Vagina (tissue), 2 donors: ENCODE measurements around the gene ZDHHC16.

Experiments used
- CTCF ChIP-seq, 3 experiments: fragments of 450-650 bp in 2 of 3; fragments of 200-600 bp in 1 of 3; sonication (generic) in 1 of 3; IDR thresholded peaks; one replicate each; pipeline ENCODE4 v1.5.1; 2017 to 2019; ENCODE audit warnings: antibody characterized with exemption in 3 of 3, mild to moderate bottlenecking in 2 of 3, moderate library complexity in 2 of 3
- POLR2AphosphoS5 ChIP-seq, 2 donors: sonication (generic); formaldehyde crosslinking; IDR thresholded peaks; one replicate each; pipeline ENCODE4 v1.9.0; 2017; ENCODE audit warnings: antibody characterized with exemption in 2 of 2, mild to moderate bottlenecking in 2 of 2, low read depth in 1 of 2; ENCODE audit not compliant: insufficient read depth in 1 of 2

DNA sequence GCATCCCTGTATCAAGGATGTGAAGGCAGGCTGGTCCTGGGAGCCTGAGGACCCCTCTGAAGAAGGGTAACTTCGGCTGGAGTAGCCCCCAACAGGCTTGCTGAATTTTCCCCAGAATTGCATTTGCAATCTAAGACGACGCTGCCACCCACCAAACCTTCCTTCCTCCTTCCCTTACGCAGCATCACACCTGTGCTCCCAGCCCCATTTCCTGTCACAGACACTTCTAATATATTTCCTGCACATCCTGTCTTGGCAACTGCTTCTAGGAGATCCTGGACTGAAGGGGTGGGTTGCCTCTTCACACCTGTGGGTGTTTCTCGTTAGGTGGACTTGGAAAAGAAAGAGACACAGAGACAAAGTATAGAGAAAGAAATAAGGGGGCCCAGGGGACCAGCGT is 29.4 kb upstream of the ZDHHC16 start:
- TF ChIP-seq CTCF (IDR thresholded peaks at IDR 0.05): no peak
- TF ChIP-seq POLR2AphosphoS5 (IDR thresholded peaks at IDR 0.05; ENCODE audit: insufficient read depth in 1 of 2, low read depth in 1 of 2): no peak
